Activated effector memory CD4-positive, alpha-beta T cell treated with anti-CD3 and anti-CD28 coated beads, Interleukin-2, amount 50 U/mL, for 16 hours (primary cell): ENCODE results near the gene AMER2.

ENCODE experiments used
- DNase-seq: peaks from one replicate; pipeline ENCODE4 v3.0.0-alpha.2; 2020

The AMER2 gene

GRCh38 chr13:25148402-25148771 lies 23.7 kb downstream of the AMER2 start:
- no peak for DNase-seq

GRCh38 chr13:25147638-25148401 lies 24.3 kb downstream of the AMER2 start:
- no peak for DNase-seq

- DNase-seq: no peak
These were observed 28.4 kb downstream of the AMER2 start for GRCh38 chr13:25143706-25144105.

GRCh38 chr13:25141042-25141441 lies 31.0 kb downstream of the AMER2 start:
- no peak for DNase-seq

- DNase-seq: no peak
These were observed 34.3 kb downstream of the AMER2 start for GRCh38 chr13:25137788-25138115.

- no peak for DNase-seq
These were observed 35.0 kb downstream of the AMER2 start for GRCh38 chr13:25136880-25137787.

GRCh38 chr13:25135896-25136295 lies 36.2 kb downstream of the AMER2 start:
- DNase-seq: no peak

GRCh38 chr13:25132751-25133390 lies 39.2 kb downstream of the AMER2 start:
- no peak for DNase-seq

GRCh38 chr13:25131881-25132420 lies 40.1 kb downstream of the AMER2 start:
- DNase-seq: no peak

GRCh38 chr13:25130944-25131343 lies 41.1 kb downstream of the AMER2 start:
- DNase-seq: no peak

- DNase-seq: no peak
These were observed 53.6 kb downstream of the AMER2 start for GRCh38 chr13:25118378-25118905.

- no peak for DNase-seq
These were observed 54.8 kb downstream of the AMER2 start for GRCh38 chr13:25117312-25117711.

- DNase-seq: no peak
These were observed 56.0 kb downstream of the AMER2 start for GRCh38 chr13:25116044-25116443.

- peak; percentile 79 for DNase-seq
These were observed 57.9 kb downstream of the AMER2 start for GRCh38 chr13:25114220-25114619.

GRCh38 chr13:25112695-25113255 lies 59.3 kb downstream of the AMER2 start:
- DNase-seq: no peak
